Lower leg skin (tissue), 3 donors: ENCODE measurements around the gene GRHL3.

Experiments
- POLR2A ChIP-seq, 2 donors: fragments of 450-650 bp; IDR thresholded peaks; one replicate each; pipeline ENCODE4 v1.6.1; 2016 to 2017; ENCODE audit warnings: antibody characterized with exemption in 2 of 2, mild to moderate bottlenecking in 1 of 2, moderate library complexity in 1 of 2
- TF ChIP-seq, protein P1 (sequence below), 3 donors: fragments of 450-650 bp; IDR thresholded peaks; one replicate each; pipeline ENCODE4 v1.5.1; 2016; ENCODE audit warnings: antibody characterized with exemption in 3 of 3, mild to moderate bottlenecking in 3 of 3, moderate library complexity in 2 of 3

DNA sequence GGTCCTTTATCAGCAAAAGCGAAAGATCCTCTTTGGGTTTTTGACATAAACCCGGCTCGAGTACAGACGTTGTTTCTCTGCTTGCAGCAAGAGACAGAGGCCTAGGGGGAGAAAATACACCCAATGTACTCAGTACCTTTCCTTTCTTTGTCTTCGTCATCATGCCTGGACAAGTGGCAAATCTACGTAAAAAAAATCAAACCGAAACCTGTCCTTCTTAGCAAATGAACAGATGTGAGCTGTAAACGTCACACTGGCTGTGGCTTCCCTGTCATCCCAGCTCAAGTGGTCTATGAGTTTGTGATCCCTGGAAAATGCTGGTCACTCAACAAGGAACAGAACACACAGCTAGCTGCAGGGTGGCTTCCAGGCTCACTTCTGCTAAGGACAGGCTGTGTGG, 54.6 kb downstream of the GRHL3 start:
- TF ChIP-seq, protein P1, sequence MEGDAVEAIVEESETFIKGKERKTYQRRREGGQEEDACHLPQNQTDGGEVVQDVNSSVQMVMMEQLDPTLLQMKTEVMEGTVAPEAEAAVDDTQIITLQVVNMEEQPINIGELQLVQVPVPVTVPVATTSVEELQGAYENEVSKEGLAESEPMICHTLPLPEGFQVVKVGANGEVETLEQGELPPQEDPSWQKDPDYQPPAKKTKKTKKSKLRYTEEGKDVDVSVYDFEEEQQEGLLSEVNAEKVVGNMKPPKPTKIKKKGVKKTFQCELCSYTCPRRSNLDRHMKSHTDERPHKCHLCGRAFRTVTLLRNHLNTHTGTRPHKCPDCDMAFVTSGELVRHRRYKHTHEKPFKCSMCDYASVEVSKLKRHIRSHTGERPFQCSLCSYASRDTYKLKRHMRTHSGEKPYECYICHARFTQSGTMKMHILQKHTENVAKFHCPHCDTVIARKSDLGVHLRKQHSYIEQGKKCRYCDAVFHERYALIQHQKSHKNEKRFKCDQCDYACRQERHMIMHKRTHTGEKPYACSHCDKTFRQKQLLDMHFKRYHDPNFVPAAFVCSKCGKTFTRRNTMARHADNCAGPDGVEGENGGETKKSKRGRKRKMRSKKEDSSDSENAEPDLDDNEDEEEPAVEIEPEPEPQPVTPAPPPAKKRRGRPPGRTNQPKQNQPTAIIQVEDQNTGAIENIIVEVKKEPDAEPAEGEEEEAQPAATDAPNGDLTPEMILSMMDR (IDR thresholded peaks at IDR 0.05) = no peak
- TF ChIP-seq POLR2A (IDR thresholded peaks at IDR 0.05) = no peak
